K562 (cell line): ENCODE measurements around the gene CRYBB1.

Experiments used
- CEBPB ChIP-seq: fragments of 450-650 bp; IDR thresholded peaks from 2 replicates; pipeline ENCODE4 v1.6.1; 2016; ENCODE audit warnings: missing genetic modification characterization, missing compliant biosample characterization
- CHD4 ChIP-seq: fragments of 200-600 bp; sonication (generic); IDR thresholded peaks from 3 replicates; pipeline ENCODE4 v1.6.1; 2012; ENCODE audit warnings: low read depth, mild to moderate bottlenecking, mixed read lengths, low read length, inconsistent platforms; ENCODE audit not compliant: insufficient read depth, insufficient replicate concordance, poor library complexity, severe bottlenecking
- RERE ChIP-seq: sonication (generic); formaldehyde crosslinking; IDR thresholded peaks from 2 replicates; pipeline ENCODE4 v1.8.0; 2023; ENCODE audit warnings: missing genetic modification reagents, mild to moderate bottlenecking, borderline replicate concordance
- USF2 ChIP-seq: sonication (generic); formaldehyde crosslinking; IDR thresholded peaks from 2 replicates; pipeline ENCODE4 v1.5.0; 2020; ENCODE audit warnings: missing genetic modification reagents
- ZFX ChIP-seq: sonication (generic); formaldehyde crosslinking; IDR thresholded peaks from 2 replicates; pipeline ENCODE4 v1.8.0; 2022; ENCODE audit warnings: mild to moderate bottlenecking, missing genetic modification reagents, moderate library complexity
- ZKSCAN1 ChIP-seq: fragments of 150-350 bp; IDR thresholded peaks from 2 replicates; pipeline ENCODE4 v1.6.1; 2016; ENCODE audit warnings: low read depth, low read length
- TF ChIP-seq, protein P1 (sequence below), 3 experiments: IDR thresholded peaks in 2 of 3; conservative IDR thresholded peaks in 1 of 3; 2 replicates each; pipeline ENCODE4 v1.5.1; 2011 to 2012; ENCODE audit warnings: low read length in 3 of 3, mild to moderate bottlenecking in 3 of 3, control low read depth in 2 of 3, improper control_type of control experiment in 1 of 3, inconsistent platforms in 1 of 3, low read depth in 1 of 3, mixed read lengths in 1 of 3, moderate library complexity in 1 of 3; ENCODE audit not compliant: insufficient read depth in 2 of 3
- TF ChIP-seq, protein P2 (sequence below): fragments of 250-450 bp; sonication (Bioruptor Pico); IDR thresholded peaks from 2 replicates; pipeline ENCODE4 v1.5.1; 2021; ENCODE audit warnings: mild to moderate bottlenecking
- TF ChIP-seq, protein P3 (sequence below): sonication (generic); formaldehyde crosslinking; IDR thresholded peaks from 2 replicates; pipeline ENCODE4 v1.8.1; 2023; ENCODE audit warnings: mild to moderate bottlenecking, missing genetic modification reagents
- TF ChIP-seq, protein P4 (sequence below), 2 experiments: IDR thresholded peaks; 2 replicates each; pipeline ENCODE4 v1.6.1; 2012; ENCODE audit warnings: improper control_type of control experiment in 2 of 2, low read depth in 2 of 2, low read length in 2 of 2, borderline replicate concordance in 1 of 2

GRCh38 chr22:26586556-26587325 lies 31.1 kb downstream of the CRYBB1 start:
- TF ChIP-seq ZFX (CRISPR knock-in tag), result no peak
- TF ChIP-seq, protein P1, sequence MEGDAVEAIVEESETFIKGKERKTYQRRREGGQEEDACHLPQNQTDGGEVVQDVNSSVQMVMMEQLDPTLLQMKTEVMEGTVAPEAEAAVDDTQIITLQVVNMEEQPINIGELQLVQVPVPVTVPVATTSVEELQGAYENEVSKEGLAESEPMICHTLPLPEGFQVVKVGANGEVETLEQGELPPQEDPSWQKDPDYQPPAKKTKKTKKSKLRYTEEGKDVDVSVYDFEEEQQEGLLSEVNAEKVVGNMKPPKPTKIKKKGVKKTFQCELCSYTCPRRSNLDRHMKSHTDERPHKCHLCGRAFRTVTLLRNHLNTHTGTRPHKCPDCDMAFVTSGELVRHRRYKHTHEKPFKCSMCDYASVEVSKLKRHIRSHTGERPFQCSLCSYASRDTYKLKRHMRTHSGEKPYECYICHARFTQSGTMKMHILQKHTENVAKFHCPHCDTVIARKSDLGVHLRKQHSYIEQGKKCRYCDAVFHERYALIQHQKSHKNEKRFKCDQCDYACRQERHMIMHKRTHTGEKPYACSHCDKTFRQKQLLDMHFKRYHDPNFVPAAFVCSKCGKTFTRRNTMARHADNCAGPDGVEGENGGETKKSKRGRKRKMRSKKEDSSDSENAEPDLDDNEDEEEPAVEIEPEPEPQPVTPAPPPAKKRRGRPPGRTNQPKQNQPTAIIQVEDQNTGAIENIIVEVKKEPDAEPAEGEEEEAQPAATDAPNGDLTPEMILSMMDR (IDR thresholded peaks at IDR 0.05 in 2 of 3, conservative IDR thresholded peaks at IDR 0.05 in 1 of 3; ENCODE audit: insufficient read depth in 2 of 3, low read depth in 1 of 3, low read length in 3 of 3), result no peak
- TF ChIP-seq, protein P2, sequence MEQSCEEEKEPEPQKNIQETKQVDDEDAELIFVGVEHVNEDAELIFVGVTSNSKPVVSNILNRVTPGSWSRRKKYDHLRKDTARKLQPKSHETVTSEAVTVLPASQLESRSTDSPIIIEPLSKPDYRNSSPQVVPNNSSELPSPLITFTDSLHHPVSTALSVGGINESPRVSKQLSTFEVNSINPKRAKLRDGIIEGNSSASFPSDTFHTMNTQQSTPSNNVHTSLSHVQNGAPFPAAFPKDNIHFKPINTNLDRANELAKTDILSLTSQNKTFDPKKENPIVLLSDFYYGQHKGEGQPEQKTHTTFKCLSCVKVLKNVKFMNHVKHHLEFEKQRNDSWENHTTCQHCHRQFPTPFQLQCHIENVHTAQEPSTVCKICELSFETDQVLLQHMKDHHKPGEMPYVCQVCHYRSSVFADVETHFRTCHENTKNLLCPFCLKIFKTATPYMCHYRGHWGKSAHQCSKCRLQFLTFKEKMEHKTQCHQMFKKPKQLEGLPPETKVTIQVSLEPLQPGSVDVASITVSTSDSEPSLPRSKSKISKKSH, result no peak
- TF ChIP-seq, protein P3, sequence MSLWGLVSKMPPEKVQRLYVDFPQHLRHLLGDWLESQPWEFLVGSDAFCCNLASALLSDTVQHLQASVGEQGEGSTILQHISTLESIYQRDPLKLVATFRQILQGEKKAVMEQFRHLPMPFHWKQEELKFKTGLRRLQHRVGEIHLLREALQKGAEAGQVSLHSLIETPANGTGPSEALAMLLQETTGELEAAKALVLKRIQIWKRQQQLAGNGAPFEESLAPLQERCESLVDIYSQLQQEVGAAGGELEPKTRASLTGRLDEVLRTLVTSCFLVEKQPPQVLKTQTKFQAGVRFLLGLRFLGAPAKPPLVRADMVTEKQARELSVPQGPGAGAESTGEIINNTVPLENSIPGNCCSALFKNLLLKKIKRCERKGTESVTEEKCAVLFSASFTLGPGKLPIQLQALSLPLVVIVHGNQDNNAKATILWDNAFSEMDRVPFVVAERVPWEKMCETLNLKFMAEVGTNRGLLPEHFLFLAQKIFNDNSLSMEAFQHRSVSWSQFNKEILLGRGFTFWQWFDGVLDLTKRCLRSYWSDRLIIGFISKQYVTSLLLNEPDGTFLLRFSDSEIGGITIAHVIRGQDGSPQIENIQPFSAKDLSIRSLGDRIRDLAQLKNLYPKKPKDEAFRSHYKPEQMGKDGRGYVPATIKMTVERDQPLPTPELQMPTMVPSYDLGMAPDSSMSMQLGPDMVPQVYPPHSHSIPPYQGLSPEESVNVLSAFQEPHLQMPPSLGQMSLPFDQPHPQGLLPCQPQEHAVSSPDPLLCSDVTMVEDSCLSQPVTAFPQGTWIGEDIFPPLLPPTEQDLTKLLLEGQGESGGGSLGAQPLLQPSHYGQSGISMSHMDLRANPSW, result no peak
- TF ChIP-seq, protein P4, sequence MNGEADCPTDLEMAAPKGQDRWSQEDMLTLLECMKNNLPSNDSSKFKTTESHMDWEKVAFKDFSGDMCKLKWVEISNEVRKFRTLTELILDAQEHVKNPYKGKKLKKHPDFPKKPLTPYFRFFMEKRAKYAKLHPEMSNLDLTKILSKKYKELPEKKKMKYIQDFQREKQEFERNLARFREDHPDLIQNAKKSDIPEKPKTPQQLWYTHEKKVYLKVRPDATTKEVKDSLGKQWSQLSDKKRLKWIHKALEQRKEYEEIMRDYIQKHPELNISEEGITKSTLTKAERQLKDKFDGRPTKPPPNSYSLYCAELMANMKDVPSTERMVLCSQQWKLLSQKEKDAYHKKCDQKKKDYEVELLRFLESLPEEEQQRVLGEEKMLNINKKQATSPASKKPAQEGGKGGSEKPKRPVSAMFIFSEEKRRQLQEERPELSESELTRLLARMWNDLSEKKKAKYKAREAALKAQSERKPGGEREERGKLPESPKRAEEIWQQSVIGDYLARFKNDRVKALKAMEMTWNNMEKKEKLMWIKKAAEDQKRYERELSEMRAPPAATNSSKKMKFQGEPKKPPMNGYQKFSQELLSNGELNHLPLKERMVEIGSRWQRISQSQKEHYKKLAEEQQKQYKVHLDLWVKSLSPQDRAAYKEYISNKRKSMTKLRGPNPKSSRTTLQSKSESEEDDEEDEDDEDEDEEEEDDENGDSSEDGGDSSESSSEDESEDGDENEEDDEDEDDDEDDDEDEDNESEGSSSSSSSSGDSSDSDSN (IDR thresholded peaks at IDR 0.05; ENCODE audit: borderline replicate concordance in 1 of 2, low read depth in 2 of 2, low read length in 2 of 2), result no peak
- no peak for TF ChIP-seq CHD4
- no peak for TF ChIP-seq RERE
- no peak for TF ChIP-seq ZKSCAN1
- TF ChIP-seq USF2 (CRISPR knock-in tag), result peak; percentile 25; the same call in 1 of the 2 replicates
- TF ChIP-seq CEBPB (tag), result no peak
